HG02885 (cell line): Measurements from ENCODE around the gene UBAC2.

Experiments used
- ATAC-seq: cut with Tn5 transposase; IDR thresholded peaks from one replicate; pipeline ENCODE4 v1.9.1; 2021; ENCODE audit warnings: mild to moderate bottlenecking; ENCODE audit not compliant: unreplicated experiment, poor library complexity

Gene UBAC2

GRCh38 chr13:99289271-99289670 is 88.6 kb downstream of the UBAC2 start:
- no peak for ATAC-seq

- ATAC-seq: no peak
These were observed 89.2 kb downstream of the UBAC2 start for GRCh38 chr13:99289674-99290337.

GRCh38 chr13:99290894-99291293 is 90.2 kb downstream of the UBAC2 start:
- ATAC-seq: no peak

GRCh38 chr13:99293178-99293577 is 92.5 kb downstream of the UBAC2 start:
- ATAC-seq: no peak

- no peak for ATAC-seq
These were observed 93.5 kb downstream of the UBAC2 start for GRCh38 chr13:99294198-99294597.

- no peak for ATAC-seq
These were observed 94.3 kb downstream of the UBAC2 start for GRCh38 chr13:99294958-99295357.

GRCh38 chr13:99295488-99296252 is 95.0 kb downstream of the UBAC2 start:
- ATAC-seq: no peak

GRCh38 chr13:99296398-99296797 is 95.7 kb downstream of the UBAC2 start:
- peak; percentile 60 for ATAC-seq

GRCh38 chr13:99297331-99297730 is 96.7 kb downstream of the UBAC2 start:
- ATAC-seq: no peak

GRCh38 chr13:99298056-99298455 is 97.4 kb downstream of the UBAC2 start:
- no peak for ATAC-seq

GRCh38 chr13:99299256-99299919 is 98.7 kb downstream of the UBAC2 start:
- no peak for ATAC-seq

GRCh38 chr13:99299920-99300341 is 99.3 kb downstream of the UBAC2 start:
- ATAC-seq: no peak

- no peak for ATAC-seq
These were observed 100.6 kb downstream of the UBAC2 start for GRCh38 chr13:99301056-99301838.

- peak; percentile 24 for ATAC-seq
These were observed 101.4 kb downstream of the UBAC2 start for GRCh38 chr13:99301913-99302636.

GRCh38 chr13:99302637-99303505 is 102.2 kb downstream of the UBAC2 start:
- ATAC-seq: no peak

- ATAC-seq: no peak
These were observed 103.3 kb downstream of the UBAC2 start for GRCh38 chr13:99303863-99304521.

- no peak for ATAC-seq
These were observed 103.9 kb downstream of the UBAC2 start for GRCh38 chr13:99304541-99304940.

GRCh38 chr13:99305158-99305557 is 104.5 kb downstream of the UBAC2 start:
- ATAC-seq: no peak
